HepG2 (cell line): Measurements from ENCODE around the gene ZNF652. TPM values are rescaled to one million over a fixed set of nuclear protein-coding genes. Genes with fewer than 3 reads are reported as not detected.

Experiments used
- FOXA3 ChIP-seq: IDR thresholded peaks from 2 replicates; pipeline ENCODE4 v1.6.1; 2016; ENCODE audit warnings: missing genetic modification reagents, missing compliant biosample characterization
- FOXJ3 ChIP-seq: sonication (generic); formaldehyde crosslinking; IDR thresholded peaks from 2 replicates; pipeline ENCODE4 v1.4.0; 2020; ENCODE audit warnings: missing genetic modification reagents, mild to moderate bottlenecking, borderline replicate concordance
- HDAC6 ChIP-seq: fragments of 200-600 bp; sonication (generic); IDR thresholded peaks from 2 replicates; pipeline ENCODE4 v1.7.0; 2017; ENCODE audit warnings: mild to moderate bottlenecking, antibody characterized with exemption, low read length, low read depth
- IKZF4 ChIP-seq: sonication (generic); formaldehyde crosslinking; IDR thresholded peaks from 2 replicates; pipeline ENCODE4 v1.5.1; 2020; ENCODE audit warnings: borderline replicate concordance, mild to moderate bottlenecking, low read depth, missing genetic modification reagents; ENCODE audit errors: not compliant biosample characterization
- KAT7 ChIP-seq: IDR thresholded peaks from 2 replicates; pipeline ENCODE4 v1.6.1; 2018; ENCODE audit warnings: borderline replicate concordance, missing compliant biosample characterization
- KLF12 ChIP-seq: sonication (generic); formaldehyde crosslinking; IDR thresholded peaks from 2 replicates; pipeline ENCODE4 v1.4.0; 2020; ENCODE audit warnings: missing genetic modification reagents, borderline replicate concordance
- MAFF ChIP-seq: IDR thresholded peaks from 2 replicates; pipeline ENCODE4 v1.6.1; 2011; ENCODE audit warnings: low read depth, low read length, improper control_type of control experiment
- NFE2L2 ChIP-seq: fragments of 150-350 bp; IDR thresholded peaks from 2 replicates; pipeline ENCODE4 v1.6.1; 2014; ENCODE audit warnings: low read length
- SMAD1 ChIP-seq: sonication (generic); formaldehyde crosslinking; IDR thresholded peaks from 2 replicates; pipeline ENCODE4 v1.4.0; 2020; ENCODE audit warnings: missing genetic modification reagents, low read depth, mild to moderate bottlenecking, borderline replicate concordance
- SMARCC2 ChIP-seq: fragments of 450-650 bp; IDR thresholded peaks from 2 replicates; pipeline ENCODE4 v1.6.1; 2017; ENCODE audit warnings: antibody characterized with exemption, mild to moderate bottlenecking
- SP5 ChIP-seq: IDR thresholded peaks from 2 replicates; pipeline ENCODE4 v1.6.1; 2016; ENCODE audit warnings: low read depth, borderline replicate concordance
- STAG1 ChIP-seq: sonication (generic); formaldehyde crosslinking; IDR thresholded peaks from 2 replicates; pipeline ENCODE4 v1.4.0; 2020; ENCODE audit warnings: missing genetic modification reagents
- ZBTB21 ChIP-seq: sonication (generic); formaldehyde crosslinking; IDR thresholded peaks from 2 replicates; pipeline ENCODE4 v1.4.0; 2020; ENCODE audit warnings: missing genetic modification reagents
- ZNF292 ChIP-seq: sonication (generic); formaldehyde crosslinking; IDR thresholded peaks from 2 replicates; pipeline ENCODE4 v1.8.1; 2022; ENCODE audit warnings: mild to moderate bottlenecking, low read depth, missing genetic modification reagents, borderline replicate concordance
- ZNF30 ChIP-seq: sonication (generic); formaldehyde crosslinking; IDR thresholded peaks from 2 replicates; pipeline ENCODE4 v1.5.0; 2020; ENCODE audit warnings: mild to moderate bottlenecking, missing genetic modification reagents
- ZNF775 ChIP-seq: sonication (generic); formaldehyde crosslinking; IDR thresholded peaks from 2 replicates; pipeline ENCODE4 v1.4.0; 2020; ENCODE audit warnings: missing genetic modification reagents, mild to moderate bottlenecking, moderate library complexity, borderline replicate concordance
- polyA plus RNA-seq, 8 experiments: library from polyadenylated mRNA; depleted of rRNA in 3 of 8; stranded (reverse) in 7 of 8; unstranded in 1 of 8; fragments of >200 nt; fragmentation: Illumina TruSeq in 4 of 8; extraction: Trizol in 4 of 8; gene quantifications; 2 replicates each; pipeline versions ENCODE4 v1.2.1 to v1.2.3, GENCODE V29; 2011 to 2016; ENCODE audit warnings: low read depth in 4 of 8, missing spikeins in 1 of 8, mixed read lengths in 1 of 8; ENCODE audit not compliant: insufficient read depth in 1 of 8
- total RNA-seq, 5 experiments: library from RNA; depleted of rRNA; stranded (reverse); fragments of >200 nt; fragmentation: Illumina TruSeq; extraction: Trizol; gene quantifications; 2 replicates each; pipeline ENCODE4 v1.2.3, GENCODE V29; 2016; ENCODE audit warnings: low read depth in 1 of 5
- TF ChIP-seq, protein P1 (sequence below): sonication (generic); formaldehyde crosslinking; IDR thresholded peaks from 2 replicates; pipeline ENCODE4 v1.4.0; 2020; ENCODE audit warnings: missing genetic modification reagents
- TF ChIP-seq, protein P2 (sequence below): sonication (generic); formaldehyde crosslinking; IDR thresholded peaks from 2 replicates; pipeline ENCODE4 v1.5.0; 2020; ENCODE audit warnings: missing genetic modification reagents, mild to moderate bottlenecking, borderline replicate concordance
- TF ChIP-seq, protein P3 (sequence below): sonication (generic); formaldehyde crosslinking; IDR thresholded peaks from 2 replicates; pipeline ENCODE4 v1.4.0; 2020; ENCODE audit warnings: missing genetic modification reagents
- TF ChIP-seq, protein P4 (sequence below): sonication (generic); formaldehyde crosslinking; IDR thresholded peaks from 2 replicates; pipeline ENCODE4 v1.8.1; 2023; ENCODE audit warnings: mild to moderate bottlenecking, inconsistent platforms, moderate library complexity, missing genetic modification reagents, borderline replicate concordance
- TF ChIP-seq, protein P5 (sequence below): sonication (generic); formaldehyde crosslinking; IDR thresholded peaks from 2 replicates; pipeline ENCODE4 v1.5.0; 2020; ENCODE audit warnings: mild to moderate bottlenecking, missing genetic modification reagents

The ZNF652 gene
- total and polyA plus RNA-seq, 2 of the 13 experiments (the other 11 are each of a cell fraction or from before 2014, with no cell fraction given): 16.2 to 30.2 TPM

DNA sequence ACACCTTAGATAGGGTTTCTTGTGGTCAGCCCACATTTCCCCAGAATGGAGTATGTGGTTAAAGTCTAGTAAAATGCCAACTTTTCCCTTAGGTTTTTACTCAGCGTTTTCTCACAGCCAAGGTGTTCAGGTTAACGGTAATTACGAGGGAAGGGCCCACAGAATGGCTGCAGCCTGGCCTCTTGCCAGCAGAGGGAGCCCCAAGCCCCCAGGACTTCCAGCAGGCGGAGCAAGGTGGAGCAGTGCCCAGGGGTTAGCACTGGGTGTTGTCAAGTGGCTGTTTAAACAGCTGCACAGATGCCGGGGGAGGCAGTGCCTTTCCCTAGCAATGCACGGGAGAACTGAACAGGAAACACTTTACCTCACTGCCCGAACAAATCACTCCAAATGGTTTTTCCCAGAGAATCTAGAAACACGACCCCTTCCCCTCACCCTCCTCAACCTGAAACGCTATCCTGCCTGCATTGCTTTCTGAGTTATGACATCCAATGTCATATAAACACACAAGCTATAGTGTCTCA is 46.0 kb upstream of the ZNF652 start (continued):
- TF ChIP-seq NFE2L2 (no peak), FOXA3 (CRISPR knock-in tag) (peak; percentile 81), FOXJ3 (CRISPR knock-in tag) (0 out of 2 replicates have a peak, but pooled peaks have one; percentile 8), SMAD1 (CRISPR knock-in tag) (no peak), ZBTB21 (CRISPR knock-in tag) (no peak), HDAC6 (no peak), ZNF30 (no peak), MAFF (no peak), IKZF4 (CRISPR knock-in tag) (no peak), KLF12 (CRISPR knock-in tag) (no peak), KAT7 (CRISPR knock-in tag) (peak; percentile 58; the same call in 1 of the 2 replicates), STAG1 (CRISPR knock-in tag) (peak; percentile 95), SMARCC2 (no peak), ZNF775 (CRISPR knock-in tag) (no peak), SP5 (CRISPR knock-in tag) (peak; percentile 86), ZNF292 (CRISPR knock-in tag) (peak; percentile 75; the same call in 1 of the 2 replicates)
- TF ChIP-seq, protein P1, sequence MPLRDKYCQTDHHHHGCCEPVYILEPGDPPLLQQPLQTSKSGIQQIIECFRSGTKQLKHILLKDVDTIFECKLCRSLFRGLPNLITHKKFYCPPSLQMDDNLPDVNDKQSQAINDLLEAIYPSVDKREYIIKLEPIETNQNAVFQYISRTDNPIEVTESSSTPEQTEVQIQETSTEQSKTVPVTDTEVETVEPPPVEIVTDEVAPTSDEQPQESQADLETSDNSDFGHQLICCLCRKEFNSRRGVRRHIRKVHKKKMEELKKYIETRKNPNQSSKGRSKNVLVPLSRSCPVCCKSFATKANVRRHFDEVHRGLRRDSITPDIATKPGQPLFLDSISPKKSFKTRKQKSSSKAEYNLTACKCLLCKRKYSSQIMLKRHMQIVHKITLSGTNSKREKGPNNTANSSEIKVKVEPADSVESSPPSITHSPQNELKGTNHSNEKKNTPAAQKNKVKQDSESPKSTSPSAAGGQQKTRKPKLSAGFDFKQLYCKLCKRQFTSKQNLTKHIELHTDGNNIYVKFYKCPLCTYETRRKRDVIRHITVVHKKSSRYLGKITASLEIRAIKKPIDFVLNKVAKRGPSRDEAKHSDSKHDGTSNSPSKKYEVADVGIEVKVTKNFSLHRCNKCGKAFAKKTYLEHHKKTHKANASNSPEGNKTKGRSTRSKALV: no peak
- TF ChIP-seq, protein P2, sequence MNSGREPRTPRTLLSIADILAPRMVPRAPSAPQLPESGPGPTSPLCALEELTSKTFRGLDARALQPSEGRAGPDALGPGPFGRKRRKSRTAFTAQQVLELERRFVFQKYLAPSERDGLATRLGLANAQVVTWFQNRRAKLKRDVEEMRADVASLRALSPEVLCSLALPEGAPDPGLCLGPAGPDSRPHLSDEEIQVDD (CRISPR knock-in tag): no peak
- TF ChIP-seq, protein P3, sequence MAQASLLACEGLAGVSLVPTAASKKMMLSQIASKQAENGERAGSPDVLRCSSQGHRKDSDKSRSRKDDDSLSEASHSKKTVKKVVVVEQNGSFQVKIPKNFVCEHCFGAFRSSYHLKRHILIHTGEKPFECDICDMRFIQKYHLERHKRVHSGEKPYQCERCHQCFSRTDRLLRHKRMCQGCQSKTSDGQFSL (CRISPR knock-in tag): no peak
- TF ChIP-seq, protein P4, sequence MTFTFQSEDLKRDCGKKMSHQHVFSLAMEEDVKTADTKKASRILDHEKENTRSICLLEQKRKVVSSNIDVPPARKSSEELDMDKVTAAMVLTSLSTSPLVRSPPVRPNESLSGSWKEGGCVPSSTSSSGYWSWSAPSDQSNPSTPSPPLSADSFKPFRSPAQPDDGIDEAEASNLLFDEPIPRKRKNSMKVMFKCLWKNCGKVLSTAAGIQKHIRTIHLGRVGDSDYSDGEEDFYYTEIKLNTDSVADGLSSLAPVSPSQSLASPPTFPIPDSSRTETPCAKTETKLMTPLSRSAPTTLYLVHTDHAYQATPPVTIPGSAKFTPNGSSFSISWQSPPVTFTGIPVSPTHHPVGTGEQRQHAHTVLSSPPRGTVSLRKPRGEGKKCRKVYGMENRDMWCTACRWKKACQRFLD: no peak
- TF ChIP-seq, protein P5, sequence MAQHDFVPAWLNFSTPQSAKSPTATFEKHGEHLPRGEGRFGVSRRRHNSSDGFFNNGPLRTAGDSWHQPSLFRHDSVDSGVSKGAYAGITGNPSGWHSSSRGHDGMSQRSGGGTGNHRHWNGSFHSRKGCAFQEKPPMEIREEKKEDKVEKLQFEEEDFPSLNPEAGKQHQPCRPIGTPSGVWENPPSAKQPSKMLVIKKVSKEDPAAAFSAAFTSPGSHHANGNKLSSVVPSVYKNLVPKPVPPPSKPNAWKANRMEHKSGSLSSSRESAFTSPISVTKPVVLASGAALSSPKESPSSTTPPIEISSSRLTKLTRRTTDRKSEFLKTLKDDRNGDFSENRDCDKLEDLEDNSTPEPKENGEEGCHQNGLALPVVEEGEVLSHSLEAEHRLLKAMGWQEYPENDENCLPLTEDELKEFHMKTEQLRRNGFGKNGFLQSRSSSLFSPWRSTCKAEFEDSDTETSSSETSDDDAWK (CRISPR knock-in tag): no peak
